Measurements from ENCODE around the gene VTA1.

The VTA1 gene

DNA sequence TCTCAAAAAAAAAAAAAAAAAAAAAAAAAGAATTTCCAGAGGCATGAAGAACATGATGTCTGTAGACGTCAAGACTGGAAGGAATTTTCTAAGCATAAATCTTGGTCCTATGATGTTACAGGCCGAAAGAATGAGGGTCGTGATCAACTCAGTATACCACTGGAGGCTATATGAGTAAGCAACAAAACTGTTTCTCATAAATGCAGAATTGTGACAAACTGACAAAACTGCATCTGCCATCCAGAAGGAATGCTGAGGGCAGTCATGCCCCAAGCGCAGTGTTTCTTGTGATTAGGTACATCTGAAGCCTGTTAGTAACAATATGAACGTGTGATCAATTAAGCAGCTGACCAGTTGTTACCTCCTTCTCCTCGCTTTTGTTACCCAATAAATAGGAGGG, 111.2 kb downstream of the VTA1 start:
- DNase-seq (ENCODE audit: low read depth), result peak; percentile 9
- H3K4me3 ChIP-seq (ENCODE audit: control insufficient read depth, low read depth, low read length), result no peak overlapping the region
- no peak for TF ChIP-seq CTCF (conservative IDR thresholded peaks at IDR 0.05; ENCODE audit: control insufficient read depth, insufficient read depth, low read depth, low read length)

GRCh38 chr6:142258757-142259156, 111.7 kb downstream of the VTA1 start:
- TF ChIP-seq CTCF (conservative IDR thresholded peaks at IDR 0.05; ENCODE audit: control insufficient read depth, insufficient read depth, low read depth, low read length), result no peak
- no peak overlapping the region for H3K4me3 ChIP-seq (ENCODE audit: control insufficient read depth, low read depth, low read length)
- no peak for DNase-seq (ENCODE audit: low read depth)

DNA sequence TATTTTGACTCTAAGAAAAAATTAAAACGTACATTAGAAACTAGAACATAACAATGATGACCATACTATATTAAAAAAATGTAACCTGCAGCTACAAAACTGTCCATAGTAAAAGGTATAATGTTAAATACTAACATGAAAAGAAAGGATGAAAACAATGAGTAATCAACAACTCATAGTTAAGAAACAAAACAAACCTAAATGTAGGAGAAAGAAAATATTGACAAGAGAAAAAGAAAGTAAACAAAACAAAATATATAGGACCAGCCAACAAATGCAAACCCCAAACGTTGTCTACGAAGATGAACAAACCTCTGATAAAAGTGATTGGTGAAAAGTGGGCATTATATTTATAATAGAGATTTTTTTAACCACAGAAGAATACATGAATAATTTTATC, 113.7 kb downstream of the VTA1 start:
- no peak overlapping the region for H3K4me3 ChIP-seq (ENCODE audit: control insufficient read depth, low read depth, low read length)
- DNase-seq (ENCODE audit: low read depth), result no peak
- TF ChIP-seq CTCF (conservative IDR thresholded peaks at IDR 0.05; ENCODE audit: control insufficient read depth, insufficient read depth, low read depth, low read length), result no peak

DNA sequence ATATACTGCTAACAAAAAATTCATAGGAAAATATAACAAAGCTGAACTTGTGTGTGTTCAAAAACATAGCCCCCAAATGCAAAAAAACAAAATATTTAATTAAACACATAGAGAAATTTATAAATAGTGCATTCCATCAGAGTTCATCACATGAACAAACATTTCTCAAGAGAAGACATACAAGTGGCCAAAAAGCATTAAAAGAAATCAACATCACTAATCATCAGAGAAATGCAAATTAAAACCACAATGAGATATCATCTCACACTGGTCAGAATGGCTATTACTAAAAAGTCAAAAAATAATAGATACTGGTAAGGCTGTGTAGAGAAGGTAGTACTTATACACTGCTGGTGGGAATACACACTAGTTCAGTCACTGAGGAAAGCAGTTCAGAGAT, 115.2 kb downstream of the VTA1 start:
- no peak overlapping the region for H3K4me3 ChIP-seq (ENCODE audit: control insufficient read depth, low read depth, low read length)
- DNase-seq (ENCODE audit: low read depth), result no peak
- no peak for TF ChIP-seq CTCF (conservative IDR thresholded peaks at IDR 0.05; ENCODE audit: control insufficient read depth, insufficient read depth, low read depth, low read length)

GRCh38 chr6:142265476-142265875, 118.4 kb downstream of the VTA1 start:
- no peak overlapping the region for H3K4me3 ChIP-seq (ENCODE audit: control insufficient read depth, low read depth, low read length)
- TF ChIP-seq CTCF (conservative IDR thresholded peaks at IDR 0.05; ENCODE audit: control insufficient read depth, insufficient read depth, low read depth, low read length), result no peak
- no peak for DNase-seq (ENCODE audit: low read depth)

- H3K4me3 ChIP-seq (ENCODE audit: control insufficient read depth, low read depth, low read length), result no peak overlapping the region
- TF ChIP-seq CTCF (conservative IDR thresholded peaks at IDR 0.05; ENCODE audit: control insufficient read depth, insufficient read depth, low read depth, low read length), result no peak
- DNase-seq (ENCODE audit: low read depth), result no peak
Measured at GRCh38 chr6:142266060-142266459, 119.0 kb downstream of the VTA1 start.

GRCh38 chr6:142271476-142271875, 124.4 kb downstream of the VTA1 start:
- DNase-seq (ENCODE audit: low read depth), result no peak
- no peak for TF ChIP-seq CTCF (conservative IDR thresholded peaks at IDR 0.05; ENCODE audit: control insufficient read depth, insufficient read depth, low read depth, low read length)
- H3K4me3 ChIP-seq (ENCODE audit: control insufficient read depth, low read depth, low read length), result no peak overlapping the region
